ENCODE results near the gene TRIM24.
"Not testable (repeated sequence)": the region's sequence is repeated elsewhere in the genome, so short reads cannot be mapped to it uniquely, and the experiment has no call there.

TRIM24 gene

GRCh38 chr7:138495485-138495884 is 35.4 kb downstream of the TRIM24 start:
- DNase-seq: no peak

GRCh38 chr7:138499340-138499739 is 39.3 kb downstream of the TRIM24 start:
- no peak for DNase-seq

GRCh38 chr7:138500303-138500702 is 40.2 kb downstream of the TRIM24 start:
- not testable (repeated sequence) for DNase-seq

GRCh38 chr7:138500892-138501291 is 40.8 kb downstream of the TRIM24 start:
- no peak for DNase-seq

GRCh38 chr7:138502023-138502767 is 42.1 kb downstream of the TRIM24 start:
- no peak for DNase-seq

GRCh38 chr7:138505361-138505873 is 45.4 kb downstream of the TRIM24 start:
- no peak for DNase-seq

GRCh38 chr7:138506764-138507163 is 46.7 kb downstream of the TRIM24 start:
- no peak for DNase-seq

- DNase-seq: no peak
These were observed 49.9 kb downstream of the TRIM24 start for GRCh38 chr7:138510003-138510402.

- no peak for DNase-seq
These were observed 52.2 kb downstream of the TRIM24 start for GRCh38 chr7:138512092-138512858.

- no peak for DNase-seq
These were observed 52.8 kb downstream of the TRIM24 start for GRCh38 chr7:138512885-138513284.

GRCh38 chr7:138513344-138513871 is 53.3 kb downstream of the TRIM24 start:
- DNase-seq: no peak

GRCh38 chr7:138514044-138514443 is 54.0 kb downstream of the TRIM24 start:
- no peak for DNase-seq

GRCh38 chr7:138515001-138515528 is 55.0 kb downstream of the TRIM24 start:
- DNase-seq: no peak

- DNase-seq: no peak
These were observed 59.2 kb downstream of the TRIM24 start for GRCh38 chr7:138519061-138519798.

- no peak for DNase-seq
These were observed 60.7 kb downstream of the TRIM24 start for GRCh38 chr7:138520742-138521141.

GRCh38 chr7:138521837-138522461 is 61.9 kb downstream of the TRIM24 start:
- DNase-seq: no peak

GRCh38 chr7:138524259-138524658 is 64.2 kb downstream of the TRIM24 start:
- DNase-seq: no peak

- DNase-seq: no peak
These were observed 65.7 kb downstream of the TRIM24 start for GRCh38 chr7:138525757-138526156.

- DNase-seq: no peak
These were observed 67.7 kb downstream of the TRIM24 start for GRCh38 chr7:138527746-138528223.

- not testable (repeated sequence) for DNase-seq
These were observed 76.8 kb downstream of the TRIM24 start for GRCh38 chr7:138536833-138537232.

GRCh38 chr7:138538518-138538917 is 78.5 kb downstream of the TRIM24 start:
- DNase-seq: no peak

GRCh38 chr7:138538997-138539644 is 79.1 kb downstream of the TRIM24 start:
- no peak for DNase-seq

All from stimulated activated CD4-positive, alpha-beta T cell treated with anti-CD3 and anti-CD28 coated beads, Interleukin-15, amount 100 ng/mL, for 24 hours (primary cell).